SU-DHL-6 (cell line): ENCODE results near the gene ATP7A.
"Not testable (repeated sequence)": the region's sequence is repeated elsewhere in the genome, so short reads cannot be mapped to it uniquely, and the experiment has no call there.

Experiments
- H2AFZ ChIP-seq: fragments of 200-600 bp; sonication (generic); 2 replicates; pipeline ENCODE4 v1.6.1; 2014; ENCODE audit warnings: low read depth, mild to moderate bottlenecking, moderate library complexity, mixed read lengths, antibody characterized with exemption, low read length; ENCODE audit not compliant: severe bottlenecking
- H3F3A ChIP-seq: fragments of 200-600 bp; shearing (Covaris generic); 2 replicates; pipeline ENCODE4 v1.6.0; 2016; ENCODE audit warnings: antibody characterized with exemption, mild to moderate bottlenecking; ENCODE audit not compliant: insufficient read depth
- H3K27ac ChIP-seq: fragments of 200-600 bp; sonication (generic); 2 replicates; pipeline ENCODE4 v1.5.1; 2016; ENCODE audit warnings: low read depth, mild to moderate bottlenecking, low read length, moderate library complexity, mixed read lengths
- H3K27me3 ChIP-seq: fragments of 200-600 bp; sonication (generic), shearing (Covaris generic); 2 replicates; pipeline ENCODE4 v1.6.0; 2014; ENCODE audit warnings: mild to moderate bottlenecking, low read length
- H3K36me3 ChIP-seq: fragments of 200-600 bp; sonication (generic); 2 replicates; pipeline ENCODE4 v1.6.1; 2014; ENCODE audit warnings: mild to moderate bottlenecking, low read length, mixed read lengths
- H3K4me2 ChIP-seq: fragments of 300-600, 200-600 bp; shearing (Covaris generic), sonication (generic); 2 replicates; pipeline ENCODE4 v1.6.0; 2014; ENCODE audit warnings: low read length, low read depth, mild to moderate bottlenecking; ENCODE audit not compliant: poor library complexity, severe bottlenecking
- H3K4me3 ChIP-seq: fragments of 200-600 bp; sonication (generic); 2 replicates; pipeline ENCODE4 v1.5.1; 2014; ENCODE audit warnings: antibody characterized with exemption, low read length, mild to moderate bottlenecking, mixed read lengths; ENCODE audit not compliant: insufficient read depth, poor library complexity, severe bottlenecking
- H3K79me2 ChIP-seq: fragments of 200-600 bp; sonication (generic); 2 replicates; pipeline ENCODE4 v1.6.1; 2014; ENCODE audit warnings: mild to moderate bottlenecking, low read length, moderate library complexity; ENCODE audit not compliant: insufficient read depth
- H3K9ac ChIP-seq: fragments of 200-600 bp; sonication (generic); 2 replicates; pipeline ENCODE4 v1.7.0; 2014; ENCODE audit warnings: mild to moderate bottlenecking, low read length
- H3K9me2 ChIP-seq: fragments of 200-600 bp; sonication (generic); replicated peaks from 2 replicates; pipeline ENCODE4 v1.6.1; 2014; ENCODE audit warnings: low read length; ENCODE audit not compliant: insufficient read depth
- H3K9me3 ChIP-seq: fragments of 200-600 bp; sonication (generic); 2 replicates; pipeline ENCODE4 v1.6.1; 2014; ENCODE audit warnings: low read length, mixed read lengths; ENCODE audit not compliant: insufficient read depth
- H4K20me1 ChIP-seq: fragments of 200-600 bp; sonication (generic); 2 replicates; pipeline ENCODE4 v1.6.1; 2014; ENCODE audit warnings: low read depth, mild to moderate bottlenecking, antibody characterized with exemption, low read length, moderate library complexity, mixed read lengths
- CTCF ChIP-seq: fragments of 200-600 bp; sonication (generic); IDR thresholded peaks from one replicate; pipeline ENCODE4 v1.5.1; 2017; ENCODE audit warnings: antibody characterized with exemption, mild to moderate bottlenecking, low read length, moderate library complexity; ENCODE audit not compliant: insufficient read depth, poor library complexity, severe bottlenecking
- EZH2phosphoT487 ChIP-seq: fragments of 200-600 bp; sonication (generic), shearing (Covaris generic); conservative IDR thresholded peaks from 2 replicates; pipeline ENCODE4 v1.6.1; 2018; ENCODE audit warnings: mild to moderate bottlenecking, antibody characterized with exemption, low read length, moderate library complexity, mixed read lengths

Gene ATP7A

GRCh38 chrX:77910108-77910840 is at the start of gene ATP7A:
ATP7A (plus strand) TSS chrX:77910693; CDS start chrX:77971642, 60,949 bp downstream.
- Histone ChIP-seq H3K4me2 (peak within 1 kb of the TSS; percentile 80), H3K36me3 (no peaks in the 10 kb centered on the region), H3K4me3 (peak within 1 kb of the TSS; percentile 77), H3K9me3 (no peaks in the 10 kb centered on the region), H3K79me2 (peaks cover 14% of the 10 kb centered on the region; the same call in 1 of the 2 replicates), H4K20me1 (no peaks in the 10 kb centered on the region), H2AFZ (peak within 1 kb of the TSS; percentile 84), H3F3A (peaks cover 12% of the 10 kb centered on the region; the same call in 1 of the 2 replicates), H3K27me3 (no peaks in the 10 kb centered on the region), H3K27ac (peak within 1 kb of the TSS; percentile 57), H3K9me2 (no peaks in the 10 kb centered on the region), H3K9ac (peak within 1 kb of the TSS; percentile 70)
- peak; percentile 32 for TF ChIP-seq CTCF
- TF ChIP-seq EZH2phosphoT487: no peak

DNA sequence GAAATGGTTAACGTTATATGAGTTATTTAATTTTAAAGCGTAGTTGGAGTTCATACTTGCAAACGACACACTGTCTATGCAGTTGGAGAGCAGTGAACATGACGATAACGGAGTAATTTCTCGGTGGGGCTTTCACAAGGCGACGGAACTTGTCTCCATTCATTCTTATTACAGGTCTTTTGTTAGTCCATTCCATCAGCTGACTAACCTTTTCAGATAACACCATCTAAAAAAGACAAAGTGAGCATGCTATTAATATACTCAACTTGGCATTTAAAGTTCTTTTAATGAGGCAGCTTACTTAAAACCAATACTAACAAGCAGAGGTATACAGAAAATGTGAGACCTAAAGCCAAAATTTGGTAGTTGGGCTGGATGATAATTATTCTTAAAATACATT is 35.1 kb upstream of the ATP7A start:
- Histone ChIP-seq H3K4me3 (no peak overlapping the region), H3K9me3 (no peaks in the 10 kb centered on the region), H3K27me3 (no peaks in the 10 kb centered on the region), H3K27ac (no peak overlapping the region), H3K9me2 (no peaks in the 10 kb centered on the region), H3K9ac (no peak overlapping the region), H3K4me2 (no peak overlapping the region), H4K20me1 (no peaks in the 10 kb centered on the region), H3F3A (no peaks in the 10 kb centered on the region), H2AFZ (no peak overlapping the region), H3K79me2 (peaks cover 6% of the 10 kb centered on the region; the same call in 1 of the 2 replicates), H3K36me3 (peaks cover 7% of the 10 kb centered on the region; the same call in 1 of the 2 replicates)
- TF ChIP-seq EZH2phosphoT487: no peak
- no peak for TF ChIP-seq CTCF

DNA sequence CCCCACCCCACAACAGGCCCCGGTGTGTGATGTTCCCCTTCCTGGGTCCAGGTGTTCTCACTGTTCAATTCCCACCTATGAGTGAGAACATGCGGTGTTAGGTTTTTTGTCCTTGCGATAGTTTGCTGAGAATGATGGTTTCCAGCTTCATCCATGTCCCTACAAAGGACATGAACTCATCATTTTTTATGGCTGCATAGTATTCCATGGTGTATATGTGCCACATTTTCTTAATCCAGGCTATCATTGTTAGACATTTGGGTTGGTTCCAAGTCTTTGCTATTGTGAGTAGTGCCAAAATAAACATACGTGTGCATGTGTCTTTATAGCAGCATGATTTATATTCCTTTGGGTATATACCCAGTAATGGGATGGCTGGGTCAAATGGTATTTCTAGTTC is 29.1 kb upstream of the ATP7A start:
- not testable (repeated sequence) for H3K9me3 ChIP-seq, H3K36me3 ChIP-seq, H3K9me2 ChIP-seq, H3K27me3 ChIP-seq, H3K4me2 ChIP-seq, H3K27ac ChIP-seq, H4K20me1 ChIP-seq, H3F3A ChIP-seq, H2AFZ ChIP-seq, H3K9ac ChIP-seq, H3K4me3 ChIP-seq
- peaks cover 12% of the 10 kb centered on the region; the same call in 1 of the 2 replicates for H3K79me2 ChIP-seq

DNA sequence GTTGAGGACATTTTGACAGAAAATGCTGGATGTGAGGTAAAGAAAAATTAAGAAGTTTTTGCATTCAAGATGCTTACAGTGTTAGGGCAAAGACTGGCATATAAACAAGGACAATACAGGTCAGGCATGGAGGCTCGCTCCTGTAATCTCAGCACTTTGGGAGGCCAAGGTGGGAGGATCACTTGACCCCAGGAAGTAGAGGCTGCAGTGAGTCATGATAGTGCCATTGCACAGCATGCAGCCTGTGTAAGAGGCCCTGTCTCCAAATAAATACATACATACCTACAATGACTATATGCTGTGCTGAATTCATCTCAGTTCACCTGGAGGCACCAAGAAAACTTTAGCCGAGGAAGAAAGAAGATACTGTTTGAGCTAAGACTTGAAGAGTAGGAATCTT is 17.6 kb upstream of the ATP7A start:
- peaks cover 10% of the 10 kb centered on the region; the same call in 1 of the 2 replicates for H3F3A ChIP-seq
- no peaks in the 10 kb centered on the region for H4K20me1 ChIP-seq
- peak overlapping the region; percentile 96 for H3K4me2 ChIP-seq
- no peaks in the 10 kb centered on the region for H3K9me2 ChIP-seq
- H3K27me3 ChIP-seq: no peaks in the 10 kb centered on the region
- H3K27ac ChIP-seq: no peak overlapping the region
- no peak overlapping the region for H3K9ac ChIP-seq
- TF ChIP-seq EZH2phosphoT487 (no peak), CTCF (no peak)
- H3K36me3 ChIP-seq: no peaks in the 10 kb centered on the region
- no peak overlapping the region for H2AFZ ChIP-seq
- H3K4me3 ChIP-seq: no peak overlapping the region
- no peaks in the 10 kb centered on the region for H3K9me3 ChIP-seq
- H3K79me2 ChIP-seq: peaks cover 58% of the 10 kb centered on the region
